Activated effector memory CD4-positive, alpha-beta T cell treated with Interleukin-2 at 50 U/mL for 16 hours (primary cell): ENCODE data around the gene RARA.
"Not testable (repeated sequence)": the region's sequence is repeated elsewhere in the genome, so short reads cannot be mapped to it uniquely, and the experiment has no call there.

ENCODE experiments used
- DNase-seq: peaks from one replicate; pipeline ENCODE4 v3.0.0-alpha.2; 2020

RARA gene

GRCh38 chr17:40361063-40361924 is 52.3 kb downstream of the RARA start:
- no peak for DNase-seq

GRCh38 chr17:40361925-40362695 is 53.1 kb downstream of the RARA start:
- DNase-seq, result no peak

GRCh38 chr17:40362696-40363110 is 53.7 kb downstream of the RARA start:
- DNase-seq, result peak; percentile 70

GRCh38 chr17:40363111-40363827 is 54.3 kb downstream of the RARA start:
- DNase-seq, result no peak

- DNase-seq, result no peak
These were observed 55.3 kb downstream of the RARA start, which contains the start of gene GJD3 for GRCh38 chr17:40364121-40364861. TSS of gene GJD3 (minus strand) at chr17:40364737. CDS start at chr17:40363815, 922 bp downstream.

GRCh38 chr17:40364906-40365305 is 55.9 kb downstream of the RARA start:
- no peak for DNase-seq

- DNase-seq, result no peak
These were observed 57.3 kb downstream of the RARA start for GRCh38 chr17:40366076-40366860.

GRCh38 chr17:40366861-40367518 is 58.0 kb downstream of the RARA start:
- no peak for DNase-seq

- not testable (repeated sequence) for DNase-seq
These were observed 58.7 kb downstream of the RARA start for GRCh38 chr17:40367728-40368127.

- DNase-seq, result no peak
These were observed 60.9 kb downstream of the RARA start for GRCh38 chr17:40369923-40370322.

- DNase-seq, result no peak
These were observed 62.4 kb downstream of the RARA start for GRCh38 chr17:40371261-40371929.

- DNase-seq, result no peak
These were observed 63.1 kb downstream of the RARA start for GRCh38 chr17:40372031-40372430.

GRCh38 chr17:40372644-40373043 is 63.7 kb downstream of the RARA start:
- not testable (repeated sequence) for DNase-seq

- no peak for DNase-seq
These were observed 64.3 kb downstream of the RARA start for GRCh38 chr17:40373324-40373723.

- DNase-seq, result no peak
These were observed 65.0 kb downstream of the RARA start for GRCh38 chr17:40373999-40374398.

GRCh38 chr17:40374821-40375498 is 66.0 kb downstream of the RARA start:
- no peak for DNase-seq

- not testable (repeated sequence) for DNase-seq
These were observed 66.8 kb downstream of the RARA start for GRCh38 chr17:40375786-40376185.

GRCh38 chr17:40376541-40376940 is 67.6 kb downstream of the RARA start:
- not testable (repeated sequence) for DNase-seq

- DNase-seq, result no peak
These were observed 68.9 kb downstream of the RARA start for GRCh38 chr17:40377832-40378231.

- DNase-seq, result no peak
These were observed 70.0 kb downstream of the RARA start for GRCh38 chr17:40378966-40379365.
